Activated CD8-positive, alpha-beta T cell treated with anti-CD3 and anti-CD28 coated beads for 36 hours (primary cell): Measurements from ENCODE around the gene GSDMA. TPM values are rescaled to one million over a fixed set of nuclear protein-coding genes. Genes with fewer than 3 reads are reported as not detected.

Experiments used
- ATAC-seq: fragments of 200-7000 bp; cut with Tn5 transposase; one replicate; pipeline ENCODE4 v1.10.0; 2021; ENCODE audit warnings: mild to moderate bottlenecking, moderate library complexity
- CTCF ChIA-PET: fragments of 350-600 bp; sonication (Branson Sonifier 250); formaldehyde crosslinking; loops from one replicate; lab custom pipeline; 2021; ENCODE audit warnings: antibody characterized with exemption; lab: Charles Lee
- POLR2A ChIA-PET: fragments of 350-600 bp; sonication (Branson Sonifier 250); formaldehyde crosslinking; loops from one replicate; lab custom pipeline; 2021; ENCODE audit warnings: antibody characterized with exemption; lab: Charles Lee
- DNase-seq: peaks from one replicate; pipeline ENCODE4 v3.0.0-alpha.2; 2020
- H3K27ac Mint-ChIP-seq: one replicate; pipeline ENCODE4 v1.8.0; 2021; ENCODE audit warnings: mild to moderate bottlenecking, mixed read lengths
- H3K27me3 Mint-ChIP-seq: one replicate; pipeline ENCODE4 v1.8.0; 2021; ENCODE audit warnings: mixed read lengths
- H3K36me3 Mint-ChIP-seq: one replicate; pipeline ENCODE4 v1.8.0; 2021; ENCODE audit warnings: low read depth, mixed read lengths
- H3K4me1 Mint-ChIP-seq: one replicate; pipeline ENCODE4 v1.8.0; 2021; ENCODE audit warnings: low read depth, mixed read lengths
- H3K4me3 Mint-ChIP-seq: one replicate; pipeline ENCODE4 v1.8.0; 2021; ENCODE audit warnings: mild to moderate bottlenecking, moderate library complexity, mixed read lengths
- H3K9me3 Mint-ChIP-seq: one replicate; pipeline ENCODE4 v1.8.0; 2021; ENCODE audit warnings: mixed read lengths
- CTCF ChIP-seq: fragments of 200-600 bp; IDR thresholded peaks from one replicate; pipeline ENCODE4 v1.8.0; 2022; ENCODE audit warnings: antibody characterized with exemption, mild to moderate bottlenecking
- intact Hi-C: fragments of 100-400 bp; cut with micrococcal nuclease; formaldehyde crosslinking; loops from one replicate; pipeline ENCODE4 v1.10.0; 2022
- total RNA-seq, 2 experiments: library from RNA; stranded (reverse); gene quantifications; one replicate each; pipeline ENCODE4 v1.2.3, GENCODE V29; 2021

Gene GSDMA
- total RNA-seq, 2 experiments from 2014 or later, result 1.3 to 1.6 TPM

- peaks cover 4% of the 10 kb centered on the region for H3K36me3 Mint-ChIP-seq
- TF ChIP-seq CTCF, result no peak
- no peak for ATAC-seq
- POLR2A ChIA-PET, result interaction anchor here (3.0 kb wide), 1 partner anchor 11 kb away, joined by 15 read pairs; no protein-coding TSS in a partner anchor
- peaks cover 7% of the 10 kb centered on the region for H3K4me1 Mint-ChIP-seq
- no peak for DNase-seq
- no peaks in the 10 kb centered on the region for H3K9me3 Mint-ChIP-seq
- intact Hi-C loops, result no loop called here
- H3K27ac Mint-ChIP-seq, result no peak overlapping the region
- H3K4me3 Mint-ChIP-seq, result no peak overlapping the region
- H3K27me3 Mint-ChIP-seq, result peaks cover 2% of the 10 kb centered on the region
- CTCF ChIA-PET, result interaction anchor here (1.1 to 6.9 kb wide), 14 partner anchors 12 to 177 kb away, joined by 3 to 79 read pairs (median 6); partner anchors contain the start of gene MED24
Observed at GRCh38 chr17:40014375-40014980, 51.7 kb downstream of the GSDMA start.

GRCh38 chr17:40015005-40015997 lies 52.5 kb downstream of the GSDMA start, which contains the start of gene CSF3:
Gene CSF3 (plus strand): TSS chr17:40015440. CDS start chr17:40015475, 35 bp downstream.
- TF ChIP-seq CTCF, result no peak
- Mint-ChIP-seq H3K4me3 (no peak within 1 kb of the TSS), H3K27me3 (peaks cover 2% of the 10 kb centered on the region), H3K27ac (no peak within 1 kb of the TSS), H3K4me1 (peaks cover 3% of the 10 kb centered on the region), H3K9me3 (no peaks in the 10 kb centered on the region), H3K36me3 (peaks cover 4% of the 10 kb centered on the region)
- ChIA-PET CTCF (interaction anchor here (0.8 to 6.9 kb wide), 16 partner anchors 10 to 323 kb away, joined by 3 to 79 read pairs (median 6); partner anchors contain the start of gene MED24), POLR2A (interaction anchor here (3.0 kb wide), 1 partner anchor 11 kb away, joined by 15 read pairs; no protein-coding TSS in a partner anchor)
- no peak for DNase-seq
- intact Hi-C loops, result no loop called here
- no peak for ATAC-seq

GRCh38 chr17:40015998-40016985 lies 53.5 kb downstream of the GSDMA start:
- intact Hi-C loops, result no loop called here

More at GRCh38 chr17:40015998-40016985, 53.5 kb downstream of the GSDMA start:
- CTCF ChIA-PET, result interaction anchor here (0.8 to 6.9 kb wide), 12 partner anchors 10 to 322 kb away, joined by 3 to 79 read pairs (median 6); no protein-coding TSS in a partner anchor
- Mint-ChIP-seq H3K27me3 (peaks cover 2% of the 10 kb centered on the region), H3K9me3 (no peaks in the 10 kb centered on the region), H3K4me3 (no peak overlapping the region), H3K27ac (no peak overlapping the region), H3K36me3 (peaks cover 5% of the 10 kb centered on the region), H3K4me1 (no peaks in the 10 kb centered on the region)
- no peak for TF ChIP-seq CTCF
- POLR2A ChIA-PET, result interaction anchor here (3.0 kb wide), 1 partner anchor 10 kb away, joined by 15 read pairs; no protein-coding TSS in a partner anchor
- ATAC-seq (no peak), DNase-seq (no peak)
